GM19023 (cell line): Measurements from ENCODE around the gene NDUFS4.
"Not testable (repeated sequence)": the region's sequence is repeated elsewhere in the genome, so short reads cannot be mapped to it uniquely, and the experiment has no call there.

Experiments used
- ATAC-seq: cut with Tn5 transposase; IDR thresholded peaks from one replicate; pipeline ENCODE4 v1.9.1; 2021; ENCODE audit warnings: mild to moderate bottlenecking, moderate library complexity; ENCODE audit not compliant: unreplicated experiment

Gene NDUFS4

DNA sequence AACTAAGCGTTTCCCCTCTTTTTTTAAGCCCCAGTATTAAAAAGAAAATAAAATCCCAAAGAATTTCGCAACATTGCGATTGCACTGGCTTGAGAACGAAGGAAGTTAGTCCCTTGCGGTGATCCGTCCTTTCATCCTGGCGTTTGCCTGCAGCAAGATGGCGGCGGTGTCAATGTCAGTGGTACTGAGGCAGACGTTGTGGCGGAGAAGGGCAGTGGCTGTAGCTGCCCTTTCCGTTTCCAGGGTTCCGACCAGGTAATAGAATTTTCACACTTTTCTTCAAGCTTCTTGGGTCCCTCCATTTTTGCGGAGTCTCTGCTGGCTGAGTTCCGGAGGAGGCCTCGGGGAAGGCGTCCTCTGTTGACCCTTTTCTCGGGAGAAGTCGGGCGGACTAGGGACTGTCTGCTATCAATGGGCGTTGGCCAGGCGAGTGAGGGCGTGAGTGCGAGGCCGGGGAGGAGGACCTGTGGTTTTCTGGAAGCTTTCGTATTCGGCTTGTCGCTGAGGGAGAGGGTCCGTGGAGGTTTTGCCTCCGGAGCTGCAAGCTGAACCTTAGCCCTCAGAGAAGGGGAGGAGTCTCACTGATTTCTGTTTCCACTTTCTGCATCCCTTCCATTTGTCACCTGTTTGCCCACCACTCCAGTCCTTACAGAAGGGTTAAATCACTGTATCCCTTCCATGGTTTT is at the start of gene NDUFS4:
Gene NDUFS4, plus strand, starts transcription at position 134 of the 686 bp plus-strand sequence. Its CDS starts 24 bp downstream, at position 158.
- ATAC-seq = peak; percentile 92

DNA sequence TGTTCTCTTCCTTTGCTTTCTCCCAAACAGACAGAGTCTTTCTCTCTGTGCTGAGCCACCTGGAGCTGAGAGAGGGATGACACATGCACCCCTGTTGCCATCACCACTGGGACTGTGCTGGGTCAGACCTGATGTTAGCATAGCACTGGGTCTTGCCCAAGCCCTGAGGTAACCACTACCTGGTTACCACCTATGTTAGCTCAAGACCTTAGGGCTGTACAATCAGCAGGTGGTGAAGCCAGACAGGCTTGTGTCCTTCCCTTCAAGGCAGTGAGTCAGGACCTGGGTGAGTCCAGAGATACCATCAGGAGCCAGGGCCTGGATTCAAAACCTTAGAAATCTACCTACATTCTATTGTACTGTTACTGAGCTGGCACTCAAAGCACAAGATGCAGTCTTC is 47.9 kb upstream of the NDUFS4 start:
- ATAC-seq = no peak

DNA sequence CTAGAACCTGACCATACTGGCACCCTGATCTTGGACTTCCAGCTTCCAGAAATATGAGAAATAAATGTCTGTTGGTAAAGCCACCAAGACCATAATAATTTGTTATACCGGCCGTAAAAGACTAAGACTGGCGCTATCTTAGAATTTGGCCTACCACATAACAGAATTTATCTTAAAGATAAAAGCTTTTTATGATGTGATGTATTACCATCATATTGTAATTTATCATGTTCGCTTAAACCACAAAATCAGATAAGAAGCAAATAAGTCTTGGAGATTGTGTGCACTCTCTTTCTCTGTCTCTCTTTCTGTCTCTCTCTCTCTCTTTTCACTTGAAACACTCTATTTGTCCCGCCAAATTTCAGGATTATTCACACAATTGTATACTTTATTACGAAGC is 44.5 kb upstream of the NDUFS4 start:
- ATAC-seq = no peak

DNA sequence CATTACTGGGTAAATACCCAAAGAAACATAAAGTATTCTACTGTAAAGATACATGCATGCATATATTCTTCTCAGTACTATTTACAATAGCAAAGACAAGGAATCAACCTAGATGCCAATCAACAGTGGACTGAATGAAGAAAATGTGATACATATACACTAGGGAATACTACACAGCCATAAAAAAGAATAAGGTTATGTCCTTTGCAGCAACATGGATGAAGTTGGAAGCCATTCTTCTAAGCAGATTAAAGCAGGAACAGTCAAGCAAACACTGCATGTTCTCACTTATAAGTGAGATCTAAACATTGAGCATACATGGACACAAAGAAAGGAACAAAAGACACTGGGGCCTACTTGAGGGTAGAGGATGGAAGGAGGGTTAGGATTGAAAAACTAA is 39.6 kb upstream of the NDUFS4 start:
- ATAC-seq = no peak

DNA sequence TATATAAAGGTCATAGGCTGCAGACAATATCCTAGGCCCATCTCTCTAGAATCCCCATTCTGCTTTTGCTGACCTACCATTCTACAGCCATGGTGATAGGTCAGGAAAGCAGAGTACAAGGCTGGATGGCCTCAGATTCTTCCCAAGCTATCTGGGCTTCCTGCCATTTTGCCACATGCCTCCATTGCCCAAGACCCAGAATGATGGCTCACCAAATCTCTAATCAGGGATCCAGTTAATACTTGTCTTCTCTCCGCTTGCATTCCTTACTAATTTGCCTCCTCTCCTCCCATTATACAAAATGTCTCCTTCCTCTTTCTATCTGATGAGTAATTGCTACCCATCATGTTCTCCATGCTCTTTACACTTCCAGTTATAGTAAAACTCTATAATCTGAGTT is 22.7 kb upstream of the NDUFS4 start:
- no peak for ATAC-seq

DNA sequence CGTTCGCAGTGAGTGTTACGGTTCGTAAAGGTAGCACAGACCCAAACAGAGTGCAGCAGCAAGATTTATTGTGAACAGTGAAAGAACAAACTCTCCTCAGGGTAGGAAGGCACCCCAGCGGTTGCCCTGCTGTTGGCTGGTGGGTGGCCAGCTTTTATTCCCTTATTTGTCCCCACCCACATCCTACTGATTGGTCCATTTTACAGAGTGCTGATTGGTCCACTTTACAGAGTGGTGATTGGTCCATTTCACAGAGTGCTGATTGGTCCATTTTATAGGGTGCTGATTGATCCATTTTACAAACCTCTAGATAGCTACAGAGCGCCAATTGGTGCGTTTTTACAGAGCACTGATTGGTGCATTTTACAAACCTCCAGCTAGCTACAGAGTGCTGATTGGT is 19.7 kb upstream of the NDUFS4 start:
- not testable (repeated sequence) for ATAC-seq

DNA sequence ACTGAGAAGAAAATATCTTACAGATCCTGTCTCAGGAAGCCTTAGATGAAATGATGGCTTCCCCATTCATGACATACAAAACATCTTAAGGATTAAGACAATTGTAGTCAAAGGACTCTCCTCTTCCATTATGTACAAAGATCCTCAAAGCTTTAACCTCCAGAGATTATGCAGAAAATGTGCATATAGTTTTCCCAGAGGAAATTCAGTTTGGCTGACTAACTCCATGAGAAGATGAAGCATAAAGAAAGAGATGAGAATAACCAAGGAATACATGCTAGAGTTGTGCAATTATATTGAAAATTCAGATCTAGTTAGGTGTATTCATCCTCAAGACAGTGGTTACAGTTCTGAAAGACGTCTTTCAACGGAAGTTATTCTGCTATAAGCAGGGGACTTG is 18.6 kb upstream of the NDUFS4 start:
- ATAC-seq = no peak

DNA sequence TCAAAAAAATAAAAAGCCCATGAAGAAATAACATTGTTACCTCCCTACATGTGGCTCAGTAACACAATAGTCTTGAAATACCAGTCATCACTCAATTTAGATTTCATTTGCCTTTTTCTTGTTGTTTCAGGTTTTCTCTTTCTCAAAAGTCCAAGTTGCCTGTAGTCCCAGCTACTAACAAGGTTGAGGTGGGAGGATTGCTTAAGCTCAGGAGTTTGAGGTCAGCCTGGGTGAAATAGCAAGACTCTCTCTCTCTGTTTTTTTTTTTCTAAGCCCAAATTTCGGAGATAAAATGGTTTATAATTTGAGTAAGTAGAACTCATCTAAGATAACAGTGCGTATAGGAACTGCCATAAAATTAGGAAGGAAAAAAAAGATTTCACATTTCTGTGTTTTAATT is 17.5 kb upstream of the NDUFS4 start:
- ATAC-seq = no peak

DNA sequence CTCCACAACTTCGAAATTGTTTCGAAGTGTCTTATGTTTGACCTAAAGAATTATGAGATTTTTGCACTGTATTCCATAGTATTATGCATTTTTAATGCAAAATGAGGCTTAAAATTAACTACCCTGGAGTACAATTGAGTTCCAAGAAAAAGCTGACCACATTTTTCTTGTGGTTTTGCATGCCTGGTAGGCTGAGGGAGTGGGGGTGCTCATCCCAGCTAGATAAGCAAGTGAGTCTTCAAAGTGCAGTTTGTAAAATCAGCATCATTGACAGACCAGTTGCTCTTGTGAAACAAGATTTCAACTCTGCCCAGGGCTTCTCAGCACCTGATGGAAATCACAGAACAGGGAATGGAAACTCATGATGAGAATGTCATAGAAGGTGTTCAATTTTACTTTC is 17.0 kb upstream of the NDUFS4 start:
- no peak for ATAC-seq

DNA sequence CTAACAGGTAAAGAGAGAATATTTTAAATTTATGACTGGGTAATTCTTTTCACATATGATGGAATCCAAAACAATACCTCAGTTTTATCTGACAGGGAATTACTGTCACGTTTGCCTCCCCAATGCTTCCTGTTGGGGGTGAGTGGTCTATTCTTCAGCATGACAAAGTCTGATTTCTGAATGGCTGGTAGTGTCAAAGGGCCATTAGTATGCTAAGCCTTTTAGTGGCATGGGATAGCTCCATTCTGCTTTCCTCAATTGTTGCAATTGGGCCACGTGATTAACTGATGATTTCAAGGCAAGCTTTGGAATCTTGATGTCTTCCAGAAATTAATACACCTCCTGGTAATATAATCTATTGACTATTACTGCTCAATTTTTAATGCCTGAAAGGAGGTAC is 14.7 kb upstream of the NDUFS4 start:
- ATAC-seq = no peak

DNA sequence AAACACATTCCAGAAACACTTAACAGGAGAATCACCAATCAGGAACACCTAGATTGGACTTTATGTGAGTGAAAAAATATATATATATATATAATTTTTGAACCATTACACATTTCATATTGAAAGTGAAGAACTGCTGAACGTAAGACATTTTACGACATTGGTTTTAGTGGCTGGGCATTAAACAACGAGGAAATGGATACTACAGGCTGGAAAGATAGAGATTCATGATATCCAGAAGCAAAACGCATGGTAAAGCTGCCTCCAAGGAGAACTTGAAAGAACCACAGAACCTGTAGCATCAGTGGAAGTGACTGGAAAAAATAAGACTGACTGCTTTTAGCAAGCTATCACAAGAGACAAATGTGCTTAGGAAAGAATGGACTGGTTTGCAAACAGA is 13.2 kb upstream of the NDUFS4 start:
- no peak for ATAC-seq

DNA sequence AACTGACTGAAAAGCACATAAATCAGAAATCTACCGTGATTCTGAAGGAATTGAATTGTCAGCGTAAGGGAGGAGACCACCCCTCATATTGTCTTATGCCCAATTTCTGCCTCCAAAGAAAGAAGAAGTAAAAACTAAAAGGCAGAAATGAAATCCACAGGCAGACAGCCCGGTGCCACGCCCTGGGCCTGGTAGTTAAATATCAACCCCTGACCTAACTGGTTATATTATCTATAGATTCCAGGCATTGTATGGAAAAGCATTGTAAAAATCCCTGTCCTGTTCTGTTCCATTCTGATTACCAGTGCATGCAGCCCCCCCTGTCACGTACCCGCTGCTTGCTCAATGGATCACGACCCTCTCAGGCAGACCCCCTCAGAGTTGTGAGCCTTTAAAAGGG is 11.9 kb upstream of the NDUFS4 start:
- not testable (repeated sequence) for ATAC-seq

DNA sequence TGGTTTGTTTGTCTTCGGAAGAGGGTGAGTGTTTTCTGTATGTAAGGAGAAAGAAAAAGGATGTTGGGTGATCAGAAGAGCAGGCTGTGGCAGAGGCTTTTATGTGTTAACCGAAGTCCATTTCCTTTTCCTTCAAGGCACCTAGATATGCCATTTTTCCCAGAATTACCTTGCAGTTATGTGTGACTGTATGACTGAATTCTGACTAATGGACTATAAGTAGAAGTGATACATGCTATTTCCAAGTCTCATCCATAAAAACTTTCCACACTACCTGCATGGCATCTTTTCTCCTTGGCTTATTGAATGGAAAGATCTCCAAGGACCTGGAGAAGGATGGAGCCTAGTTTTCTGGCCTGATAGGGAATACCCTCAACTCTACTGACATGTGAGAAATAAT is 10.6 kb upstream of the NDUFS4 start:
- no peak for ATAC-seq

DNA sequence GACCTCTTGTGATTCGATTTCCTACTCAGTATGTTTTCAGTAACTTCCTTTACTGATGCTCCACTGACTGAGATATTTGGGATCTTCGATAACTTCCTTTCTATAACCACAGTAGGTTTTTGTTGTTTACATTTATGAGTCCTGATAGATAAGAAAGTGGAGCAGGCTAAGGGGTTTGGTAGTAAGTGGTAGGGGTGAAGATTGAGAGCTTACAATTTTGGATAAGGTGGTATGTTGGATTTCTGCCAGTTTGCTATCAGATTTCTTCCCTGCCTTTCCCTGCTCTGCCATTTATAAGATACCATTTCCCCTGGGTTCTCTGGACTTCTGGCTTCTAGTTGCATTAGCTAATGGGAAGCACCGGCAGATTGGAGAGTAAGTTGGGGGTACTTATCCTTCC is 7.9 kb upstream of the NDUFS4 start:
- ATAC-seq = no peak

DNA sequence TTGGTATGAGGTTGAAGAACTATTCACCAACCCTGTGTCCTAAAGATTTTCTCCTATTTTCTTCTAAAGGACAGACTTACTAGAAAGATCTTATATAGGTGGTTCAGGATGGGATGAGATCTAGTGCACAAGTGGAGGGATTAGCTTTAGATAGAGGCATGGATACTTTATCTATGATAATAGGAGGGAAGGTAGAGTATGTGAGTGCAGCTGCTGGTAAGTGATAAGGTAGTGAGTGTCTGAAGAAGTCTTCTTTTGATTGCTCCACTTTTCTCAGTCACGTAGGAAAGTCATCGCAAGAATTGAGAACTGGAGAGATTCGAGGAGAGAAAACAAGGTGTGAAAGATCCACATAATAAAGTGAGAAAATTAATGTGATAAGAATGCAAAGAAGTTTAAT is 6.0 kb upstream of the NDUFS4 start:
- ATAC-seq = no peak

DNA sequence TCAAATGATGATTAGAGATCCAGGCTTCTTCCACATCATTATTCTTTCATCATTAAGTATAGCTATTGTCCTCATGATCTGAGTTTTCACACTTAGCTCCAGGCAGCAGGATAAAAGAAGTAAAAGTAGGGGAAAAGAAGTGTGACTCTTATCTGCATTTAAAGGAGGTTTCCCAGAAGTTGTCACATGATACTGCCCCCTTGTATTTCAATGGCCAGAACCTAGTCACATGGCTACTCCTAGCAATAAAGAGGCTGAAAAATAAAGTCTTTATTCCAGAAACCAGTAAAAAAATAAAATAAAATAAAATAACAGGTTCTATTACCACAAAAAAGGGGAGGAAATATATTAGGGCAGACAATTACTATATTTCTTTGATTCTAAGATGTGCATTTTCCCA is 5.3 kb upstream of the NDUFS4 start:
- ATAC-seq = no peak

DNA sequence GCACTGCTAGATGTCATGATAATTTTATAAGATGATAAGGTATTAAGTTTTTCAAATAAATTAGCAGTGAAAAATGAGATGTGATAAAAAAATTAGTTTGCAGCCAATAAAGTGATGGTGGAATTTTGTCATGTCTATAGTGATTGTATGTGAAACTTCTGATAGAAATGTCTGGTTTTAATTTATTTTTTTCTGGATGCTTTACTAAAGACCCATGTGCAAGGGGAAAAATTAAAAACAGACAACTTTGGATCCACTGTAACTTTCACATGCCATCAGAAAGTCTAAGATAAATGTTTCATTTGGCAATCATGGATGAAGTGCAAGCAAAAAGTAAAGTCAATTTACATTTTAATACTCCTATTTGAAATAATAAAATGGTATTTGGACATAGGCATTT is 4.4 kb upstream of the NDUFS4 start:
- no peak for ATAC-seq

DNA sequence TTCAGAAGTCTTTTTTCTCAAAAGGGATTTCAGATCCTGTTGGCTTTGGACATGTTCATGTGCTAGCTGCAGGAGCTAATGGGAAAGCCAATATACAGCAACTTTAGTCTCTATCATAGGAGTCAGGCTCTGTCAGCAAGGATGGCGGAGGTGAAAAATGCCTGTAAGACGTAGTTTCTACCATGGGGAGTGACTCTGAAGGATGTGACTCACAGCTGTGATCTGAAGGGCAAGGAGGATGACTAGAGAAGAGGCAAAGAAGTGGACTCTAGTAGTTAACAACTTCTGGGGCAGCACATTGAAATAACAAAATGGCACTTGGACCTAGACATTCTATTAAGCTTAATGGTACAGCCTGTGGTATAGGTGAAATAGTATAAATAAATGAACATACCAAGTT is 3.1 kb upstream of the NDUFS4 start:
- ATAC-seq = no peak

DNA sequence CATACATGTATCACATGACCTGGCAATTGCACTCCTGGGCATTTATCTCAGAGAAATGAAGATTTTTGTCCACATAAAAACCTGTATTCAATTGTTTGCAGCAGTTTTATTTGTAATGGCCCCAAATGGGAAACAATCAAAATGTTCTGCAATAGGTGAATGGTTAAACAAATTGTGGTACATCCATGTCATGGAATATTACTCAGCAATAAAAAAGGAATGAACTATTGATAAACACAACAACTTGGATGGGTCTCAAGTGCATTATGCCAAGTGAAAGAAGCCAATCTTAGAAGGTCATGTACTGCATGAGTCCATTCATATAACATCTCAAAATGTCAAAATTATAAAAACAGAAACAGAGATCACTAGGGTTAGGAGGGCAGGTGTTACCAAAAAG is 1.5 kb upstream of the NDUFS4 start:
- ATAC-seq = no peak

DNA sequence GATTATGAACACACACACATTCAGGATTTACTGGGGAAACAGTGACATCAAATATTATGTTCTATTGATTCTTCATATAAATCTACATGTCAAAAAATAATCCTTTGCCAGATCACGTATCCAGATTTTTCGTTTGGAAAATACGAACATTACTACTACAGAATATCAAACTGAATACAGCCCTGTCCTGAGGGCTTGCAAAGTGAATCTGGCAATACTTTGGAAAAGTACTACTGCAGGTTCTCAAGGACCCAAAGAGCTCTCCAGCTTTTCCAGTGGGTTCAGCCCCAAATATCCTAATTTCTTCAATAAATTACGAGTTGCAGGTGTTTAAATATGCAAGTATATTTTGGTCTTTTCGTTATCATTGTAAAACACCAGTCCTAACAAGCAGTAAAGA is 411 bp upstream of the NDUFS4 start:
- ATAC-seq = peak; percentile 18

DNA sequence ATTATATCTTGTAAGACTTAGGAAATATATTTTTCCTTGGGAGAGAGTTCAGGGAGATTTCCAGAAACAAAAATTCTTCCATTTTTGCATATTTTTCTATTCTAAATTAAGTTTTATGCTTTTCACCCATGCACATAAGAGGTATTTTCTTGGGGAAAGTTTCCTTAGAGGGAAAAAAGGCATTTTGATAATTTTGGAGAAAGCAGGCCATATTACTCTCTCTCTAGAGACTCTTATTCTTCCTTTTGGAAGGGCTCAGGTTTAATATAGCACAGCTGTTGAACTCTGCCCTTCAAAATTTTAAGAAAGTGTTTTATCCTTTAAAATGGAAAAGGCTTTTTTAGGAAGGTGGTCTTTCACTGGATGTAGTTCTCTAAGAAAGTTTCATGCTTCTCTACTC is 8.0 kb downstream of the NDUFS4 start:
- no peak for ATAC-seq

DNA sequence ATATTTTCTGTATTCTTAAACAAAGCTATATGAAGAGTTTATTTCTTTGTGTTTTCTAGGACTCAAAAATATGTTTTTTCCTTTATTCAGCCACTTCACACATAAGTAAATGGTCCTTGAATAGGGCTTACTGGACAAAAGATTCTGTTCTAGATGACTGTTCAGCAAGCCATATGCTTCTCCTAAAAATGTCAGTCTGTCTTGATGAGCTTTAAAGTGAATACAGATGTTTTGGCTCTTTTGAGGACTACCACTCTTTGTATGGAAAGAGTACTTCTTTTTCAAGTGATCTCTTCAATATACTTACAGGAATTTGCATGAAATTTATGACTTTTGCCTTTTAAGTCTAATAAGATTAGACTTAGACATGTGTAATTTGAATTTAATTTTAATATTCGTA is 8.4 kb downstream of the NDUFS4 start:
- no peak for ATAC-seq

DNA sequence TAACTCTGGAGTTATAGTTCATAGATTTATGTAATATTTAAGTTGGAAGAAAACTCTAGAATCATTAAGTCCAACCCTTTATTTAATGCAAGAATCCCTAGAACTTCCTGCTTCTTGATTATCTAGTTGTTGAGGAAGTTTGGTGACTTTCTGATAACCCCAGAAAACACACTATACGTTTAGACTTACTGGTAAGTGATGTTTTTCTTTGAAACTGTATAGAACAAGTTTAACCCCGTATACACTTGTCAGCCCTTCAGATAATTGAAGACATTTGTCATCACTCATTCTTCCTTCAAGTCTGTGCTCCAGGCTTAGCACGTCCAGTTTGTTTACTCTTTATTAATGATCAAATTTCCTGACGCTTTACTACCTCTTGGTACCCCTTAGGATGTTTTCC is 9.0 kb downstream of the NDUFS4 start:
- ATAC-seq = no peak
